ENCODE data around the gene GGT1.
"Not testable (repeated sequence)": the region's sequence is repeated elsewhere in the genome, so short reads cannot be mapped to it uniquely, and the experiment has no call there.

GGT1 gene

GRCh38 chr22:24599958-24600715, 2.9 kb upstream of the GGT1 start:
- not testable (repeated sequence) for DNase-seq

- DNase-seq = peak; percentile 8
These were observed 1.5 kb upstream of the GGT1 start for GRCh38 chr22:24601217-24602104.

- DNase-seq = not testable (repeated sequence)
These were observed 766 bp upstream of the GGT1 start for GRCh38 chr22:24602105-24602749.

- DNase-seq = peak; percentile 25
These were observed 1.0 kb downstream of the GGT1 start for GRCh38 chr22:24603770-24604629.

GRCh38 chr22:24606340-24606739, 3.3 kb downstream of the GGT1 start:
- not testable (repeated sequence) for DNase-seq

GRCh38 chr22:24607429-24607983, 4.5 kb downstream of the GGT1 start:
- peak; percentile 63 for DNase-seq

GRCh38 chr22:24608327-24608726, 5.3 kb downstream of the GGT1 start:
- not testable (repeated sequence) for DNase-seq

GRCh38 chr22:24609888-24610287, 6.9 kb downstream of the GGT1 start:
- not testable (repeated sequence) for DNase-seq

GRCh38 chr22:24614794-24615193, 11.8 kb downstream of the GGT1 start:
- not testable (repeated sequence) for DNase-seq

GRCh38 chr22:24621244-24621643, 18.3 kb downstream of the GGT1 start:
- not testable (repeated sequence) for DNase-seq

GRCh38 chr22:24622596-24622995, 19.6 kb downstream of the GGT1 start:
- DNase-seq = peak; percentile 48

GRCh38 chr22:24627911-24628310, 24.9 kb downstream of the GGT1 start:
- DNase-seq = not testable (repeated sequence)

- DNase-seq = peak; percentile 31
These were observed 26.1 kb downstream of the GGT1 start for GRCh38 chr22:24629069-24629468.

- not testable (repeated sequence) for DNase-seq
These were observed 27.9 kb downstream of the GGT1 start for GRCh38 chr22:24630812-24631427.

GRCh38 chr22:24631430-24632122, 28.6 kb downstream of the GGT1 start:
- DNase-seq = not testable (repeated sequence)

- DNase-seq = not testable (repeated sequence)
These were observed 29.6 kb downstream of the GGT1 start for GRCh38 chr22:24632642-24633041.

GRCh38 chr22:24633231-24634023, 30.4 kb downstream of the GGT1 start:
- not testable (repeated sequence) for DNase-seq

GRCh38 chr22:24634776-24635389, 31.9 kb downstream of the GGT1 start:
- DNase-seq = peak; percentile 20

- not testable (repeated sequence) for DNase-seq
These were observed 33.5 kb downstream of the GGT1 start for GRCh38 chr22:24636513-24636912.
